Fibroblast of lung (primary cell): Measurements from ENCODE around the gene RAB40AL. TPM values are rescaled to one million over a fixed set of nuclear protein-coding genes. Genes with fewer than 3 reads are reported as not detected.
"Not testable (repeated sequence)": the region's sequence is repeated elsewhere in the genome, so short reads cannot be mapped to it uniquely, and the experiment has no call there.

Source experiments
- DNase-seq, 2 donors: peaks; one replicate each; pipeline versions ENCODE4 v3.0.0 to v3.0.0-alpha.2; 2010; ENCODE audit warnings: low read depth in 2 of 2
- H2AFZ ChIP-seq: 2 replicates; pipeline ENCODE4 v1.5.1; 2012; ENCODE audit warnings: low read length, control low read depth, inconsistent platforms
- H3K27ac ChIP-seq: 2 replicates; pipeline ENCODE4 v1.5.1; 2011; ENCODE audit warnings: low read length, control low read depth; ENCODE audit not compliant: insufficient read depth
- H3K27me3 ChIP-seq: 2 replicates; pipeline ENCODE4 v1.5.1; 2011; ENCODE audit warnings: mild to moderate bottlenecking, low read length; ENCODE audit not compliant: control insufficient read depth, insufficient read depth
- H3K36me3 ChIP-seq: 2 replicates; pipeline ENCODE4 v1.5.1; 2011; ENCODE audit warnings: low read length; ENCODE audit not compliant: control insufficient read depth, insufficient read depth
- H3K4me1 ChIP-seq: 2 replicates; pipeline ENCODE4 v1.5.1; 2011; ENCODE audit warnings: low read length; ENCODE audit not compliant: control insufficient read depth, insufficient read depth; ENCODE audit errors: extremely low read depth
- H3K4me2 ChIP-seq: 2 replicates; pipeline ENCODE4 v1.5.1; 2011; ENCODE audit warnings: low read length, control low read depth; ENCODE audit not compliant: insufficient read depth; ENCODE audit errors: extremely low read depth
- H3K4me3 ChIP-seq, 4 experiments: fragments of 200-600 bp in 1 of 4; sonication (generic) in 1 of 4; replicated peaks in 1 of 4; 2 replicates each; pipeline ENCODE4 v1.5.1; 2011 to 2016; ENCODE audit warnings: low read length in 4 of 4, low read depth in 3 of 4, mild to moderate bottlenecking in 3 of 4, control low read depth in 2 of 4, inconsistent platforms in 1 of 4, mixed read lengths in 1 of 4; ENCODE audit not compliant: insufficient read depth in 1 of 4; ENCODE audit errors: control extremely low read depth in 1 of 4
- H3K79me2 ChIP-seq: 2 replicates; pipeline ENCODE4 v1.5.1; 2012; ENCODE audit warnings: mild to moderate bottlenecking, low read length, inconsistent platforms; ENCODE audit not compliant: control insufficient read depth, insufficient read depth
- H3K9ac ChIP-seq: 2 replicates; pipeline ENCODE4 v1.5.1; 2011; ENCODE audit warnings: mild to moderate bottlenecking, low read length, control low read depth; ENCODE audit not compliant: insufficient read depth
- H3K9me3 ChIP-seq: 2 replicates; pipeline ENCODE4 v1.5.1; 2012; ENCODE audit warnings: low read depth, low read length; ENCODE audit not compliant: control insufficient read depth, insufficient read depth
- H4K20me1 ChIP-seq: 2 replicates; pipeline ENCODE4 v1.5.1; 2011; ENCODE audit warnings: low read length; ENCODE audit not compliant: control insufficient read depth, insufficient read depth; ENCODE audit errors: extremely low read depth
- EZH2 ChIP-seq: IDR thresholded peaks from 2 replicates; pipeline ENCODE4 v1.5.1; 2012; ENCODE audit warnings: low read length, control low read depth, mild to moderate bottlenecking; ENCODE audit errors: missing control alignments
- polyA minus RNA-seq: library from RNA; depleted of rRNA, polyadenylated mRNA; stranded (reverse); fragments of >200 nt; gene quantifications from 2 replicates; pipeline ENCODE4 v1.2.3, GENCODE V29; 2011; ENCODE audit warnings: low replicate concordance
- polyA plus RNA-seq, 2 donors: library from polyadenylated mRNA; depleted of rRNA in 1 of 2; stranded (reverse) in 1 of 2; unstranded in 1 of 2; fragments of >200 nt; gene quantifications; 2 replicates each; pipeline ENCODE4 v1.2.1, GENCODE V29; 2011 to 2012; ENCODE audit warnings: missing spikeins in 1 of 2
- total RNA-seq: library from RNA; depleted of rRNA; stranded (reverse); fragments of >200 nt; gene quantifications from 2 replicates; pipeline ENCODE4 v1.2.1, GENCODE V29; 2014
- TF ChIP-seq, protein P1 (sequence below), 2 donors: IDR thresholded peaks in 1 of 2; conservative IDR thresholded peaks in 1 of 2; 1 replicate in 1 of 2; 2 replicates in 1 of 2; pipeline ENCODE4 v1.5.1; 2011 to 2012; ENCODE audit warnings: low read length in 2 of 2, control low read depth in 1 of 2, inconsistent platforms in 1 of 2, low read depth in 1 of 2, mild to moderate bottlenecking in 1 of 2

The RAB40AL gene, protein sequence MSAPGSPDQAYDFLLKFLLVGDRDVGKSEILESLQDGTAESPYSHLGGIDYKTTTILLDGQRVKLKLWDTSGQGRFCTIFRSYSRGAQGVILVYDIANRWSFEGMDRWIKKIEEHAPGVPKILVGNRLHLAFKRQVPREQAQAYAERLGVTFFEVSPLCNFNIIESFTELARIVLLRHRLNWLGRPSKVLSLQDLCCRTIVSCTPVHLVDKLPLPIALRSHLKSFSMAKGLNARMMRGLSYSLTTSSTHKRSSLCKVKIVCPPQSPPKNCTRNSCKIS
- 0.26 and 0.33 TPM in 2 replicates for total RNA-seq
- 0.06 and 0.12 TPM in 2 replicates for polyA plus RNA-seq
- polyA plus RNA-seq (2012) = not detected in 2 replicates
- polyA minus RNA-seq = 2.1 and 4.0 TPM in 2 replicates

DNA sequence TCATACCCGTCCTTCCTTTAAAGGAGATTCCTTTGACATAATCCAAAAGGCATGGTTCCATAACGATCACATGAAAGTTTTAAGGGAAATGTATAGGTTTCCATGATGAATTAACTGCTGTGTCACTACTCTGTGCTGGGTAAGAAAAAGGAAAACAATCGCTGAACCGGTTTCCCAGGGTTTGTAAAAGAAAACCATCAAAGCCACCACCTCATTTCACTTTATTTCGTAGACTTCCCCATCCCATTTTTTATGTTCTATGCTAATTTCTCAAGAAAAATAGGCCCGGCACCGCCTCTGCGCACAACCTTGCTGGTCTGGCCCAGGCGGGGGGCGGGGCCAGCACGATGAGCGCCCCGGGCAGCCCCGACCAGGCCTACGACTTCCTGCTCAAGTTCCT is at the start of gene RAB40AL:
Gene RAB40AL, plus strand, starts transcription at position 301 of the 400 bp plus-strand sequence. Its CDS starts 47 bp downstream, at position 348.
- not testable (repeated sequence) for H3K9me3 ChIP-seq, H4K20me1 ChIP-seq, H3K4me3 ChIP-seq, H2AFZ ChIP-seq, H3K4me2 ChIP-seq, H3K36me3 ChIP-seq, H3K4me1 ChIP-seq, H3K9ac ChIP-seq, H3K27ac ChIP-seq, H3K27me3 ChIP-seq, H3K79me2 ChIP-seq, DNase-seq

DNA sequence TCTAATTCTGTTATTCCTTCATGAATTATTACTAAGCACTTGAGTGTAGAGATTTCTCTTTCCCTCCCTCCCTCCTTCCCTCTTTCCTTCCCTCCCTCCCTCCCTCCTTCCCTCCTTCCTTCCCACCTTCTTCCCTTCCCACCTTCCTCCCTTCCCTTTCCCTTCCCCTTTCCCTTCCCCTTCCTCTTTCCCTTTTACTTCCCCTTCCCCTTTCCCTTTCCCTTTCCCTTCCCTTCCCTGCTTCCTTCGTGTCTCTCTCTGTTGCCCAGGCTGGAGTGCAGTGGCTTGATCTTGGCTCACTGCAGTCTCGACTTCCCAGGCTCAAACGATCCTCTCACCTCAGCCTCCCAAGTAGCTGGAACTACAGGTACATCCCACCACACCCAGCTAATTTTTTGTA is 49.4 kb upstream of the RAB40AL start:
- Histone ChIP-seq H4K20me1 (no peaks in the 10 kb centered on the region), H2AFZ (no peak overlapping the region), H3K79me2 (no peaks in the 10 kb centered on the region), H3K4me3 (no peak overlapping the region), H3K27me3 (no peaks in the 10 kb centered on the region), H3K9me3 (no peaks in the 10 kb centered on the region), H3K4me1 (no peaks in the 10 kb centered on the region), H3K27ac (no peak overlapping the region), H3K4me2 (no peak overlapping the region), H3K9ac (no peak overlapping the region), H3K36me3 (no peaks in the 10 kb centered on the region)
- TF ChIP-seq EZH2 = no peak
- TF ChIP-seq, protein P1, sequence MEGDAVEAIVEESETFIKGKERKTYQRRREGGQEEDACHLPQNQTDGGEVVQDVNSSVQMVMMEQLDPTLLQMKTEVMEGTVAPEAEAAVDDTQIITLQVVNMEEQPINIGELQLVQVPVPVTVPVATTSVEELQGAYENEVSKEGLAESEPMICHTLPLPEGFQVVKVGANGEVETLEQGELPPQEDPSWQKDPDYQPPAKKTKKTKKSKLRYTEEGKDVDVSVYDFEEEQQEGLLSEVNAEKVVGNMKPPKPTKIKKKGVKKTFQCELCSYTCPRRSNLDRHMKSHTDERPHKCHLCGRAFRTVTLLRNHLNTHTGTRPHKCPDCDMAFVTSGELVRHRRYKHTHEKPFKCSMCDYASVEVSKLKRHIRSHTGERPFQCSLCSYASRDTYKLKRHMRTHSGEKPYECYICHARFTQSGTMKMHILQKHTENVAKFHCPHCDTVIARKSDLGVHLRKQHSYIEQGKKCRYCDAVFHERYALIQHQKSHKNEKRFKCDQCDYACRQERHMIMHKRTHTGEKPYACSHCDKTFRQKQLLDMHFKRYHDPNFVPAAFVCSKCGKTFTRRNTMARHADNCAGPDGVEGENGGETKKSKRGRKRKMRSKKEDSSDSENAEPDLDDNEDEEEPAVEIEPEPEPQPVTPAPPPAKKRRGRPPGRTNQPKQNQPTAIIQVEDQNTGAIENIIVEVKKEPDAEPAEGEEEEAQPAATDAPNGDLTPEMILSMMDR (conservative IDR thresholded peaks at IDR 0.05 in 1 of 2, IDR thresholded peaks at IDR 0.05 in 1 of 2; ENCODE audit: low read depth in 1 of 2, low read length in 2 of 2) = no peak
- no peak for DNase-seq

- Histone ChIP-seq H3K27ac (no peak overlapping the region), H3K9ac (no peak overlapping the region), H3K4me3 (no peak overlapping the region), H3K4me2 (no peak overlapping the region), H3K4me1 (no peaks in the 10 kb centered on the region), H3K79me2 (no peaks in the 10 kb centered on the region), H2AFZ (no peak overlapping the region), H3K27me3 (no peaks in the 10 kb centered on the region), H4K20me1 (no peaks in the 10 kb centered on the region), H3K36me3 (no peaks in the 10 kb centered on the region), H3K9me3 (no peaks in the 10 kb centered on the region)
- TF ChIP-seq, protein P1 (conservative IDR thresholded peaks at IDR 0.05 in 1 of 2, IDR thresholded peaks at IDR 0.05 in 1 of 2; ENCODE audit: low read depth in 1 of 2, low read length in 2 of 2) = no peak
- TF ChIP-seq EZH2 = no peak
- DNase-seq = peak in 1 of 2 donors; percentile 20
Observed at GRCh38 chrX:102892103-102892502, 45.0 kb upstream of the RAB40AL start.
